Stimulated activated effector memory CD8-positive, alpha-beta T cell treated with anti-CD3 and anti-CD28 coated beads, Interleukin-12 subunit alpha, Interleukin-12 subunit beta, amount 100 ng/mL, for 72 hours (primary cell): ENCODE measurements around the gene GFRAL.
"Not testable (repeated sequence)": the region's sequence is repeated elsewhere in the genome, so short reads cannot be mapped to it uniquely, and the experiment has no call there.

ENCODE experiments used
- ATAC-seq: fragments of 150-1000 bp; cut with Tn5 transposase; 2 replicates; pipeline ENCODE4 v1.10.0; 2021
- DNase-seq, 2 donors: peaks; one replicate each; pipeline ENCODE4 v3.0.0; 2021 to 2022; ENCODE audit warnings: low spot score in 2 of 2
- H3K27ac Mint-ChIP-seq: one replicate; pipeline ENCODE4 v1.8.0; 2022; ENCODE audit warnings: mild to moderate bottlenecking, mixed read lengths
- H3K36me3 Mint-ChIP-seq: one replicate; pipeline ENCODE4 v1.8.0; 2022; ENCODE audit warnings: mild to moderate bottlenecking, mixed read lengths
- H3K4me1 Mint-ChIP-seq: one replicate; pipeline ENCODE4 v1.8.0; 2022; ENCODE audit warnings: mixed read lengths
- H3K4me3 Mint-ChIP-seq: one replicate; pipeline ENCODE4 v1.8.0; 2022; ENCODE audit warnings: mild to moderate bottlenecking, mixed read lengths
- H3K9me3 Mint-ChIP-seq: one replicate; pipeline ENCODE4 v1.8.0; 2022; ENCODE audit warnings: mixed read lengths

The GFRAL gene, protein sequence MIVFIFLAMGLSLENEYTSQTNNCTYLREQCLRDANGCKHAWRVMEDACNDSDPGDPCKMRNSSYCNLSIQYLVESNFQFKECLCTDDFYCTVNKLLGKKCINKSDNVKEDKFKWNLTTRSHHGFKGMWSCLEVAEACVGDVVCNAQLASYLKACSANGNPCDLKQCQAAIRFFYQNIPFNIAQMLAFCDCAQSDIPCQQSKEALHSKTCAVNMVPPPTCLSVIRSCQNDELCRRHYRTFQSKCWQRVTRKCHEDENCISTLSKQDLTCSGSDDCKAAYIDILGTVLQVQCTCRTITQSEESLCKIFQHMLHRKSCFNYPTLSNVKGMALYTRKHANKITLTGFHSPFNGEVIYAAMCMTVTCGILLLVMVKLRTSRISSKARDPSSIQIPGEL

DNA sequence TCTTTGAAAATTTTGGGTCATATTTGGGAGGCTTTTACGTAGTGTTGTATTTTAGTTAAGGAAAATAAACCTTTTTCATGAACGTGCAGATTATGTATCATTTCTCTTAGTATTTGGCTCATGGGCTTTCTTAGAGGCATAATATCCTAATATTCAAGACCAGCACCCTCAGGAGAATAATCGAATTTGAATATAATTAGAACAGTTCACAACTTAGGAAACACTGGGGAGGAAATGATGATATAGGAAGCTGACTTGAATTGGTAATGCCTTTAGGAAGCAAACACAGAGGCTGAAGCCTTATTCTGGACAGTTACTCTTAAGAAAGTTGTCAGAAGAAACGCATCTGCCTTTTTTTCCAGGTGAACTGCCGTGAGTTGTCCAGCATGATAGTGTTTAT lies at the start of gene GFRAL:
TSS of gene GFRAL (plus strand) at position 301 of the 400 bp plus-strand sequence. CDS start at position 387, 86 bp downstream.
- DNase-seq (no peak), ATAC-seq (no peak)
- no peak within 1 kb of the TSS for H3K27ac Mint-ChIP-seq
- no peaks in the 10 kb centered on the region for H3K36me3 Mint-ChIP-seq
- no peak within 1 kb of the TSS for H3K4me3 Mint-ChIP-seq
- peaks cover 17% of the 10 kb centered on the region for H3K9me3 Mint-ChIP-seq
- no peaks in the 10 kb centered on the region for H3K4me1 Mint-ChIP-seq

DNA sequence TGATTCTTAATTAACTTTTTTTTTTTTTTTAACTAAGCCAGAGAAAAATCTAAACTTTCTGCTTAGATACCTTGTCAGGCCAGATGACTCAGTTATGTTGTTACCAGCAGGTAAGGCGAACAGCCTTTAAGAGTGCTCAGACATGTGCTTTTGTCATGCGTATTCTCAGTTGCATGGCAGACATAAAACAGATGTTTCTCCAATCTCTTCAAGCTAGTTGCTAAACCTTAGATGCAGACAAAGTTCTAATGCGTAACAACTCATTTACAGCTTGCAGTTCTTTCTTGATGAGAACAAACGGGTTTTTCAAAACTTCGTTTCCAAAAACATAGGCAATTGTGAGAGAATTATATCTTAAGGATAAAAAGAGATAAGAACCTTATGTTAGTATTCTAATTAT lies 49.6 kb upstream of the GFRAL start:
- Mint-ChIP-seq H3K9me3 (peaks cover 3% of the 10 kb centered on the region), H3K4me3 (no peak overlapping the region), H3K4me1 (no peaks in the 10 kb centered on the region), H3K27ac (no peak overlapping the region), H3K36me3 (no peaks in the 10 kb centered on the region)
- ATAC-seq (no peak), DNase-seq (no peak)

DNA sequence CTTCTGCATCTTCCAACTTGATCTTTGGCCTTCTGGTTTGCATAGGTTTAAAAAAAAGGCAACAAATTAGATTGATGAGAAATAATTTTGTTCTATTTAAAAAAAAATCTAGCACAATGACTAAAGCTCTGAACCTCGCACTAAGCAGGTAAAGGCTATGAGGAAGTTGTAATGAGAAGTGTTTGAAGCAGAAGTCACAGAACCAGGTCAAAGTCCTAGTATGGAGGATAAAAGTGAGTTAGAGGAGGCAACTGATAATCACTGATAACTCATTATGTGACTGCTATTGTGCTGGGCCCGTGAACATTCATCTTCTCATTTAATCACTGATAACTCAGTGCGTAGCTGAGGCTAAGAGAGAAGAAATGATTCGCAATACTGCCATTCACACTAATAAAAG lies 46.1 kb upstream of the GFRAL start:
- peaks cover 9% of the 10 kb centered on the region for H3K9me3 Mint-ChIP-seq
- ATAC-seq (no peak), DNase-seq (no peak)
- H3K27ac Mint-ChIP-seq: no peak overlapping the region
- no peaks in the 10 kb centered on the region for H3K4me1 Mint-ChIP-seq
- no peak overlapping the region for H3K4me3 Mint-ChIP-seq
- no peaks in the 10 kb centered on the region for H3K36me3 Mint-ChIP-seq

DNA sequence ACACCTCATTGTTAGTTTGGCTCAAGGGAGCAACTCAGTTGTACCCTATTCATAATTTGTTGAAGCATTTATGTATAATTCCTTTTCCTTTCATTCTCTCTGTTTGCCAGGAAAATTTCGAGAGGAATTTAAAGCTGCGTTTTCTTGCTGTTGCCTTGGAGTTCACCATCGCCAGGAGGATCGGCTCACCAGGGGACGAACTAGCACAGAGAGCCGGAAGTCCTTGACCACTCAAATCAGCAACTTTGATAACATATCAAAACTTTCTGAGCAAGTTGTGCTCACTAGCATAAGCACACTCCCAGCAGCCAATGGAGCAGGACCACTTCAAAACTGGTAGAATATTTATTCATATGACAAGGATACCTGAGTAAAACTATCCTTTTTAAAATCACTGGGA lies 45.2 kb upstream of the GFRAL start:
- DNase-seq (no peak), ATAC-seq (no peak)
- Mint-ChIP-seq H3K4me3 (no peak overlapping the region), H3K36me3 (no peaks in the 10 kb centered on the region), H3K27ac (no peak overlapping the region), H3K9me3 (peaks cover 9% of the 10 kb centered on the region), H3K4me1 (no peaks in the 10 kb centered on the region)

DNA sequence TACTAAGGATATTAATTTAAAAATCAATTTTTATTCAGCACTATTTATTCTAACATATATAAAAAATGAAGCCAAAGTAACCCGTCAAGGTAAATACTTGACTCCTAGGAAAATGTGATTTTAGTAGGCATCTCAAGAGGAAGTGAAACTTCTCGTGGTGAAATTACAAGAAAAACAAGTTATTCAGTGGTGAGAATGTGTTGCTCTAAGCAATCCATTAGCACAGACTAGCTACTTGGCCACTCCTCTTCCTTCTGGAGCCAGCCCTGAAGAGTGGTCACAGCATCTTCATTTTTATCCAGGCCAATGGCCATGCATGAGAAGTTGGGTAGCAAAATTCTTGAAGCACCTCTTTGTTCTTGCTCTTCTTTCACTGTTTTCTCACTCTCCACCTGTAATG lies 40.4 kb upstream of the GFRAL start:
- Mint-ChIP-seq H3K27ac (no peak overlapping the region), H3K4me3 (no peak overlapping the region), H3K36me3 (no peaks in the 10 kb centered on the region), H3K4me1 (no peaks in the 10 kb centered on the region), H3K9me3 (peaks cover 15% of the 10 kb centered on the region)
- no peak for DNase-seq
- no peak for ATAC-seq

DNA sequence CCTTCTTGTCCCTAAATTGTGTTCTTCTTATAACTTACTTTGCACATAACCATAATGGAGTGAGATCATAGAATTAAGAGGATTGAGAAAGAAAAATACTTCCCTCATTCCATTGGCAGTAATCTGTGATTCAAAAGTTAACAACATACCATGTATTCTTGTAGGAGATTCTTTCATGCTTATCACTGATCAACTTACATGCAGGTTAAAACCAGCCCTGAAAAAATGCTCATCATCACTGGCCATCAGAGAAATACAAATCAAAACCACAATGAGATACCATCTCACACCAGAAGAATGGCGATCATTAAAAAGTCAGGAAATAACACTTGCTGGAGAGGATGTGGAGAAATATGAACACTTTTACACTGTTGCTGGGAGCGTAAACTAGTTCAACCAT lies 36.5 kb upstream of the GFRAL start:
- no peak overlapping the region for H3K27ac Mint-ChIP-seq
- no peak overlapping the region for H3K4me3 Mint-ChIP-seq
- H3K9me3 Mint-ChIP-seq: peaks cover 10% of the 10 kb centered on the region
- no peaks in the 10 kb centered on the region for H3K4me1 Mint-ChIP-seq
- DNase-seq (no peak), ATAC-seq (no peak)
- no peaks in the 10 kb centered on the region for H3K36me3 Mint-ChIP-seq

DNA sequence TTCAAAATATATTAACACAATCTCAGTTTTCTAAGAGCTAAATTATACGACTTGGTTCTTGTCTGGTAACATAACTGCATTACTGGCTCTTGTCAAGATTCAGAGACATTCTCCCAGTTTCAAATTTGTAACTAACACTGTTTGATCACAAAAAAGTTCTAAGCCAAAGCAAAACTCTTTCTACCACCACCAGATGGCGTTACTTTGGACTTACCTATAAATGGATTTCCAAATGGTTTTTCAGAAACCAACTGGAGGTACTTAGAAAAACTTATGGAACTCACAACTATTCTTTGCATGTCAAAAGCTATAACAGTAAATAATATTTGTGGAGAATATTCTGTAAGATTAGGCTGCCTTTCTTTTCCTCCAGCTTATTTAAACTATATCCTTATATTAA lies 34.2 kb upstream of the GFRAL start:
- H3K27ac Mint-ChIP-seq: no peak overlapping the region
- H3K4me3 Mint-ChIP-seq: no peak overlapping the region
- no peaks in the 10 kb centered on the region for H3K36me3 Mint-ChIP-seq
- ATAC-seq (no peak), DNase-seq (no peak)
- H3K4me1 Mint-ChIP-seq: no peaks in the 10 kb centered on the region
- H3K9me3 Mint-ChIP-seq: peaks cover 13% of the 10 kb centered on the region

DNA sequence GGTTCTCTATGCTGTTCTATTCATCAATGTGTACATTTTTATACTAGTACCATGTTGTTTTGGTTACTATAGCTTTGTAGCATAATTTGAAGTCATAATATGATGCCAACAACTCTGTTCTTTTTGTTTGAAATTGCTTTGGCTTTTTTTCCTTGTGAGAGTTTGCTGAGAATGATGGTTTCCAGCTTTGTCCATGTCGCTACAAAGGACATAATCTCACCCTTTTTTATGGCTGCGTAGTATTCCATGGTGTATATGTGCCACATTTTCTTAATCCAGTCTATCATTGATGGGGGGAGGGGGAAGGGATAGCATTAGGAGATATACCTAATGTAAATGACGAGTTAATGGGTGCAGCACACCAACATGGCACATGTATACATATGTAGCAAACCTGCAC lies 30.1 kb upstream of the GFRAL start:
- not testable (repeated sequence) for H3K4me3 Mint-ChIP-seq, ATAC-seq, H3K36me3 Mint-ChIP-seq, H3K4me1 Mint-ChIP-seq, DNase-seq, H3K27ac Mint-ChIP-seq
- H3K9me3 Mint-ChIP-seq: peaks cover 22% of the 10 kb centered on the region

DNA sequence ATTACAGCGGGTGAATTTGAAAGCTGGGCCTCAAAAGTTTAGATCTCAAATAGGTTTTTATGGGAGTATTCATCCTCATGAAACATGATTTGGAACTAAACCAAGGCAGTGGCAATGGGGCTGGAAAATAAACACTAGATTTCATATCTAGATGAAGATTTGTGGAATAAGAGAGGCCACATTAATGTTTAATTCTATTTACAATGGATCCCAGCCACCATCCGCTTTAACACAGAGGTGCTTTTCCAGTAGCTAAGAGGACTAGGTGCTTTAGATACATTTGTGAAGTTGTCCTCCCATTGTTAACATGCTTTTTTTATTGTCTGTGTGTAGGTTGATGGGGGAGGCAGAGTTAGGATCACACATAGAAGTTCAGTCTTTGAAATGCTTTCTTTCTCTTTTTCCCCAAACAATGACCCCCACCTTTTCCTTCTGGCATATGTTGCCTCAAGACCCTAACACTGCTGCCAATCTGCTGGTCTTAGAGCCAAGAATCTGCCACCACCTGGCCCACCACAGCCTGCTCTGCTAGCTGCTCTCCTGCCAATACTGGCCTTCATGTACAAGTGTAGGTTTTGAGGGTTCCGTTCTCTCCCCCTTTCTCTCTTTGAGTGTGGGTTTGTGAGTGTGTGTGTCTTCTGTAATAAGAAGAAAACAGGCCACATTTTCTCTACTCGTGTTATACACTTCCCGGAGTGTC lies 27.8 kb upstream of the GFRAL start:
- DNase-seq: no peak
- ATAC-seq: no peak
- Mint-ChIP-seq H3K36me3 (no peaks in the 10 kb centered on the region), H3K9me3 (peaks cover 28% of the 10 kb centered on the region), H3K4me3 (no peak overlapping the region), H3K27ac (no peak overlapping the region), H3K4me1 (no peaks in the 10 kb centered on the region)

DNA sequence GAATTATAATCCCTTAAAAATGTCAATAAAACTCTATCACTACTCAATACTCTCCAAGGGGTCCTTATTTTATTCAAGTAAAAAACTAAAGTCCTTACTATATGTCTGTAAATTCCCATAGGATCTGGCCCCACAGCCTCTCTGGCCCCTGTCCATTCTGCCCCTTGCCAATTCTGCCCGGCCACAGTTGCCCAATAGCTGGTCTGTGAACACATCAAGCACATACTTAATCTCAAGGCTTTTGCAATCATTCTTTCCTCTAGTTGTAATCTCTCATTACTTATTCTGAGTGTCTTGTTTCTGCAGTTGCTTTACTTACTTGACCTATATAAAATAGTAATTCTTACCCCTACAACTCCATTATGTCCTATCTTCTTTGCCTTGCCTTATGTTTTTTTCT lies 22.5 kb upstream of the GFRAL start:
- Mint-ChIP-seq H3K4me1 (no peaks in the 10 kb centered on the region), H3K4me3 (no peak overlapping the region), H3K36me3 (no peaks in the 10 kb centered on the region), H3K9me3 (peaks cover 28% of the 10 kb centered on the region), H3K27ac (no peak overlapping the region)
- DNase-seq (no peak), ATAC-seq (no peak)

DNA sequence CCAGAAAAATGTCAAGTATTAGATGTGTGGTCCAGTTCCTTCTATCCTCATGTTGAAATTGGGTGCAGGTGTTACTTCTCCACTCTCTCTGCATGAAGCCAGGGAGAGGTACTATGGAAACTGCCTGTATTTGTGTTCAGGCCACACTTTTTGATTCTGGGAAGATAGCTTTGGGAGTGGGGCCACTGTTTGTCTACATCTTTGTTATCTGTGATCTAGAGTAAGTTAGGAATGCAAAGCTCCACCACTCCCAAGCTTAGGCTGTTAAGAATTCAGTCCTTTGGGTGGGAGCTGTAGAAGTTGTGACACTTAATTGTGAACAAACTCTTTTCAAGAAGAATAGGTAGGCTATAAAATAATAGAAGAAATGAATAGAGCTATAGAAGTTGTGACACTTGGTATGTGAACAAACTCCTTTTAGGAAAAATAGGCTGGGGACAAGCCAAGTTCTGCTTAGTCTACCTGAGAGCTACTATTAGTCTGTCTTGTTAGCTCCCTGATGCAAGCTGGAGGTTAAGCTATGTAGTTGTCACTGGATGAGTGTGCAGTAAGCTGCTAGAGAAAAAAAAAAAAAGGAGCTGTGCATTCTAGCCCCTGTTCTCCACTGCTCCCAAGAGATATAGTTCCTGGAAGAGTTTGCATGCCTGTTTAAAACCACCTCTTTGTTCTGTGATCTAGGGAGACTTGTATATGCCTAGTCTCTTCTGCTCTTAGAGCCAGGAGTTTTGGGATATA lies 7.1 kb upstream of the GFRAL start:
- ATAC-seq (no peak), DNase-seq (no peak)
- H3K9me3 Mint-ChIP-seq: peaks cover 21% of the 10 kb centered on the region
- no peak overlapping the region for H3K27ac Mint-ChIP-seq
- no peaks in the 10 kb centered on the region for H3K36me3 Mint-ChIP-seq
- H3K4me1 Mint-ChIP-seq: no peaks in the 10 kb centered on the region
- H3K4me3 Mint-ChIP-seq: no peak overlapping the region

DNA sequence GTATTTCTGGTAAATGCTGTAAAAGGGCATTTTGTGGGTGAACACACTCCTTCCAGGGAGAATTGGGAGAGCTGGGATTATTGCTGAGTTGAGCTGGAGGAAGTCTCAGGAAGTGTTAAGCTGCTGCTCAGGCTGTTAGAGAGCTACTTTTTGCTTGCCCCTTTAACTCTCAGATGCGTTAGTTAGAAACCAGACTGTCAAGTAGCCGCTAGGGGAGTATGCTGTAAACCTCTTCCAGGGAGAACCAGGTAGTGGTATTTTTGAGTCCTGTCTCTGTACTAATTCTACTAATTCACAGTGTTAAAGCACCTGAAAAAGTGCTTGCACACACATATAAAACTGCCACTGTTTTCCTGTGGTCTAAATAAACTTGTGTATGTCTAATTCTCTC lies 6.6 kb upstream of the GFRAL start:
- no peaks in the 10 kb centered on the region for H3K36me3 Mint-ChIP-seq
- H3K9me3 Mint-ChIP-seq: peaks cover 24% of the 10 kb centered on the region
- no peak overlapping the region for H3K4me3 Mint-ChIP-seq
- no peak overlapping the region for H3K27ac Mint-ChIP-seq
- no peaks in the 10 kb centered on the region for H3K4me1 Mint-ChIP-seq
- ATAC-seq (no peak), DNase-seq (no peak)

DNA sequence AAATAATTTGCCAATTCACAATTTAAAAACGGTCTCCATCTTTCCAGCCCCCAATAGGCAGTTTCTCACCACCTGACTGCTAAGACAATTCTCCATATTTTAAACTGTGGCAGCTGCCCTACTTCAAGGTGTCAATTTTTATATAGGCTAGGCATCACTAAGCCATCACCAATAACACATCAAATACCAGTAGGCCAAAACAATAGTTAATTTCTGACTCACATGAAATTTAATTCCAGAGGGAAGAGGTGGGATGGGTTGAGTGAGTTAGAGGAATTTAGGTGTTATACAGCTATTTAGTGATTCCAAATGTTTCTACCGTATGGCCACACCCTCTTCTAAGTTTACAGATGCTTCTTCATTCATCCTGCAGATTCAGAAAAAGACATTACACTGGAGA lies 49.9 kb downstream of the GFRAL start:
- no peak for ATAC-seq
- H3K4me1 Mint-ChIP-seq: no peaks in the 10 kb centered on the region

DNA sequence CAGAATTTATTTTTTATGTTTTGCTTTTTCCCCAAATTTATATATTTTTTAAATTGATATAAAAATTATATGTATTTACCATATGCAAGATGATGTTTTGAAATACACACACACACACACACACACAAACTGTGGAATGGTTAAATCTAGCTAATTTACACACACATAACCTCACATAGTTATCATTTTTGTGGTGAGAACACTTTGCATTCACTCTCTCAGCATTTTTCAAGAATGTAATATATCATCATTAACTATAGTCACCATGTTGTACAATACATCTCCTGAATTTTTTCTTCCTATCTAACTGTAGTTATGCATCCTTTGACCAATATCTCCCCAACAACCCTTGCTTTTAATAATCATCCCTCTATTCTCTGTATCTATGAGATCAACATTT lies 52.2 kb downstream of the GFRAL start:
- Mint-ChIP-seq H3K36me3 (no peaks in the 10 kb centered on the region), H3K9me3 (peaks cover 9% of the 10 kb centered on the region), H3K4me3 (no peak overlapping the region), H3K27ac (no peak overlapping the region), H3K4me1 (no peaks in the 10 kb centered on the region)
- no peak for DNase-seq
- ATAC-seq: no peak

More for the DNA sequence above, 49.9 kb downstream of the GFRAL start:
- Mint-ChIP-seq H3K27ac (no peak overlapping the region), H3K4me3 (no peak overlapping the region), H3K36me3 (no peaks in the 10 kb centered on the region), H3K9me3 (peaks cover 16% of the 10 kb centered on the region)
- no peak for DNase-seq

DNA sequence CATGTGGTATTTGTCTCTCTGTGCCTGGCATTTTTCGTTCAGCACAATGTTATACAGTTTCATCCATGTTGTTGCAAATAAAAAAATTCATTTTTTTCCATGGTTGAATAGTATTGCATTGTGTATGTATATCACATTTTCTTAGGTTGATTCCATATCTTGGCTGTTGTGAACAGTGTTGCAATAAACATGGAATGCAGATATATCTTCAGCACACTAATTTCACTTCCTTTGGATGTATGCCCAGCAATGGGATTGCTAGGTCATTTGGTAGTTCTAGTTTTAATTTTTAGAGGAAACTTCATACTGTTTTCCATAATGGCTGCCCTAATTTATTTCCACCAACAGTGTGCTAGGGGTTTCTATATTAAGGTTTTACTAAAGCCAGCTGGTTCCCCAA lies 52.6 kb downstream of the GFRAL start:
- H3K9me3 Mint-ChIP-seq: peaks cover 8% of the 10 kb centered on the region
- no peaks in the 10 kb centered on the region for H3K4me1 Mint-ChIP-seq
- ATAC-seq (no peak), DNase-seq (no peak)
- no peak overlapping the region for H3K4me3 Mint-ChIP-seq
- no peak overlapping the region for H3K27ac Mint-ChIP-seq
- H3K36me3 Mint-ChIP-seq: no peaks in the 10 kb centered on the region

DNA sequence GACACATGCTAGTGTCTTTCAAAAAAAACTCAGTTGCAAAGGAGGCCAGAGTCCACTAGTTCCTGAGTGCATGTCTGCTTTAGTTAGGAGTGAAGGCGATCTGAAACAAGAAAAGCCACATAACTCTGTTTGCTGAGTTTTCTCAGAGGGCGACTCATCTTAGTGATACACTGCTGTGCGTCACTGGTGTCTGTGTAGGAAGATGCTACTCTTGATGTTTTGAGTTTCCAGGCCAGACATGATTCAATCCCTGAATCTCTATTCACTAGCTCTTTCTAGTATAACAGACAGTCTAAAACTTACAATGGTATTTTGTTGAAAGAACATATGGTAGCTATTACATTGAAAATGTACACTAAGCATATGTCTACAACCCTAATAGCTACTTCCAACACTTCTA lies 60.9 kb downstream of the GFRAL start:
- DNase-seq: no peak
- H3K27ac Mint-ChIP-seq: no peak overlapping the region
- no peaks in the 10 kb centered on the region for H3K36me3 Mint-ChIP-seq
- ATAC-seq: no peak
- peaks cover 13% of the 10 kb centered on the region for H3K9me3 Mint-ChIP-seq
- H3K4me1 Mint-ChIP-seq: no peaks in the 10 kb centered on the region
- H3K4me3 Mint-ChIP-seq: no peak overlapping the region
